HCT116 (cell line): ENCODE data around the gene ATG5. TPM values are rescaled to one million over a fixed set of nuclear protein-coding genes. Genes with fewer than 3 reads are reported as not detected.

Source experiments
- ATAC-seq: fragments of 200-7000 bp; cut with Tn5 transposase; 2 replicates; pipeline ENCODE4 v1.9.1; 2020; ENCODE audit warnings: mild to moderate bottlenecking, moderate library complexity
- BruUV-seq: library from RNA; stranded (reverse); fragments of 400-500 nt; replicated peaks from 2 replicates; lab custom pipeline; 2021; lab: Mats Ljungman, UMichigan
- CTCF ChIA-PET: fragments of 300-600 bp; sonication (Branson Sonifier 250); formaldehyde crosslinking; loops from one replicate; lab custom pipeline; 2021; ENCODE audit warnings: antibody characterized with exemption; lab: Charles Lee
- POLR2A ChIA-PET: fragments of 300-600, 350-600 bp; sonication (Branson Sonifier 250); formaldehyde crosslinking; loops from one replicate; lab custom pipeline; 2021; ENCODE audit warnings: antibody characterized with exemption; lab: Charles Lee
- RAD21 ChIA-PET, 2 experiments: fragments of 300-600 bp; sonication (Branson Sonifier 250); formaldehyde crosslinking; loops; one replicate each; lab custom pipeline; 2023; ENCODE audit warnings: low total read pairs in 2 of 2; ENCODE audit not compliant: uncharacterized antibody in 2 of 2, unreplicated experiment in 2 of 2, low non-redundant PET in 1 of 2; lab: Charles Lee
- DNase-seq: peaks from one replicate; pipeline ENCODE4 v3.0.0-alpha.2; 2010; ENCODE audit warnings: low read depth, low spot score
- H2AFZ ChIP-seq: fragments of 200-600 bp; shearing (Covaris generic), sonication (generic); 2 replicates; pipeline ENCODE4 v1.6.1; 2017; ENCODE audit warnings: low read depth, mixed run types, mixed read lengths, antibody characterized with exemption, low read length; ENCODE audit not compliant: poor library complexity, severe bottlenecking
- H3K27ac ChIP-seq: 2 replicates; pipeline ENCODE4 v1.5.1; 2012; ENCODE audit warnings: low read depth, low read length
- H3K27me3 ChIP-seq: fragments of 200-600 bp; sonication (generic); 2 replicates; pipeline ENCODE4 v1.6.1; 2016; ENCODE audit warnings: mixed run types, low read length, mixed read lengths; ENCODE audit not compliant: insufficient read depth
- H3K36me3 ChIP-seq, 2 experiments: fragments of 200-500 bp in 1 of 2; fragments of 200-600 bp in 1 of 2; sonication (Bioruptor generic) in 1 of 2; sonication (generic) in 1 of 2; 2 replicates each; pipeline versions ENCODE4 v1.5.1 to v1.6.1; 2014 to 2016; ENCODE audit warnings: low read length in 2 of 2, inconsistent platforms in 1 of 2, mixed read lengths in 1 of 2, mixed run types in 1 of 2; ENCODE audit not compliant: insufficient read depth in 2 of 2, control insufficient read depth in 1 of 2
- H3K4me1 ChIP-seq, 2 experiments: fragments of 200-600 bp in 1 of 2; sonication (generic) in 1 of 2; 2 replicates each; pipeline versions ENCODE4 v1.5.1 to v1.6.1; 2012 to 2017; ENCODE audit warnings: low read length in 2 of 2, inconsistent platforms in 1 of 2, mild to moderate bottlenecking in 1 of 2, mixed read lengths in 1 of 2, mixed run types in 1 of 2, moderate library complexity in 1 of 2; ENCODE audit not compliant: insufficient read depth in 2 of 2, control insufficient read depth in 1 of 2
- H3K4me2 ChIP-seq: fragments of 200-600 bp; sonication (generic); 2 replicates; pipeline ENCODE4 v1.6.1; 2017; ENCODE audit warnings: mixed run types, low read length, mixed read lengths
- H3K4me3 ChIP-seq, 2 experiments: fragments of 200-600 bp in 1 of 2; sonication (generic) in 1 of 2; replicated peaks in 1 of 2; 2 replicates each; pipeline ENCODE4 v1.5.1; 2011 to 2016; ENCODE audit warnings: low read length in 2 of 2, control low read depth in 1 of 2, low read depth in 1 of 2, mild to moderate bottlenecking in 1 of 2, mixed read lengths in 1 of 2, mixed run types in 1 of 2
- H3K79me2 ChIP-seq: fragments of 200-600 bp; sonication (generic); 2 replicates; pipeline ENCODE4 v1.6.1; 2017; ENCODE audit warnings: mild to moderate bottlenecking, mixed run types, low read length, moderate library complexity, mixed read lengths; ENCODE audit not compliant: insufficient read depth
- H3K9ac ChIP-seq: fragments of 200-600 bp; sonication (generic); 2 replicates; pipeline ENCODE4 v1.6.1; 2016; ENCODE audit warnings: low read length, mixed read lengths
- H3K9me2 ChIP-seq: fragments of 200-600 bp; sonication (generic), shearing (Covaris generic); 2 replicates; pipeline ENCODE4 v1.6.1; 2017; ENCODE audit warnings: mixed run types, mild to moderate bottlenecking, moderate library complexity; ENCODE audit not compliant: insufficient read depth
- H3K9me3 ChIP-seq, 2 experiments: fragments of 200-500 bp in 1 of 2; fragments of 200-600 bp in 1 of 2; sonication (Bioruptor generic) in 1 of 2; sonication (generic) in 1 of 2; 2 replicates each; pipeline ENCODE4 v1.6.1; 2014 to 2017; ENCODE audit warnings: low read length in 2 of 2, mixed read lengths in 2 of 2, inconsistent platforms in 1 of 2, low read depth in 1 of 2, mild to moderate bottlenecking in 1 of 2, mixed run types in 1 of 2, moderate library complexity in 1 of 2; ENCODE audit not compliant: control insufficient read depth in 1 of 2, insufficient read depth in 1 of 2
- H4K20me1 ChIP-seq: fragments of 200-600 bp; sonication (generic), shearing (Covaris generic); 2 replicates; pipeline ENCODE4 v1.6.1; 2017; ENCODE audit warnings: mixed run types, mild to moderate bottlenecking, moderate library complexity; ENCODE audit not compliant: insufficient read depth
- CBX3 ChIP-seq: IDR thresholded peaks from 2 replicates; pipeline ENCODE4 v1.6.1; 2012; ENCODE audit warnings: low read depth
- EGR1 ChIP-seq: IDR thresholded peaks from 2 replicates; pipeline ENCODE4 v1.6.1; 2012; ENCODE audit warnings: low read depth
- EZH2phosphoT487 ChIP-seq: fragments of 200-600 bp; IDR thresholded peaks from 2 replicates; pipeline ENCODE4 v1.6.1; 2018; ENCODE audit warnings: antibody characterized with exemption, borderline replicate concordance
- TCF7L2 ChIP-seq: IDR thresholded peaks from 2 replicates; pipeline ENCODE4 v1.7.0; 2011; ENCODE audit warnings: borderline replicate concordance, inconsistent platforms; ENCODE audit not compliant: insufficient read depth, insufficient read length; ENCODE audit errors: extremely low read depth
- intact Hi-C: fragments of 100-400 bp; cut with micrococcal nuclease; formaldehyde crosslinking; loops from 2 replicates; pipeline ENCODE4 v1.10.0; 2022
- total RNA-seq: library from RNA; stranded (reverse); gene quantifications from one replicate; pipeline ENCODE4 v1.2.1, GENCODE V29; 2021; ENCODE audit not compliant: unreplicated experiment
- TF ChIP-seq, protein P1 (sequence below): IDR thresholded peaks from 2 replicates; pipeline ENCODE4 v1.6.1; 2012

Gene ATG5
- total RNA-seq, 1 experiment from 2014 or later: 39.6 TPM

GRCh38 chr6:106257195-106257594, 68.4 kb downstream of the ATG5 start:
- ChIA-PET POLR2A (no interaction called here), CTCF (no interaction called here), RAD21 (no interaction called here)
- H2AFZ ChIP-seq: no peak overlapping the region
- H3K4me1 ChIP-seq: peaks cover 11 to 30% of the 10 kb centered on the region in 2 experiments; a peak in 3 of 4 replicates
- TF ChIP-seq, protein P1, sequence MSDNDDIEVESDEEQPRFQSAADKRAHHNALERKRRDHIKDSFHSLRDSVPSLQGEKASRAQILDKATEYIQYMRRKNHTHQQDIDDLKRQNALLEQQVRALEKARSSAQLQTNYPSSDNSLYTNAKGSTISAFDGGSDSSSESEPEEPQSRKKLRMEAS: no peak
- no peak for TF ChIP-seq EZH2phosphoT487
- no peak for TF ChIP-seq EGR1
- no peak for TF ChIP-seq CBX3
- no peak overlapping the region for H3K4me3 ChIP-seq
- ATAC-seq: 0 out of 2 replicates have a peak, but pooled peaks have one; percentile 42
- no peak overlapping the region for H3K27ac ChIP-seq
- no peaks in the 10 kb centered on the region for H3K9me3 ChIP-seq
- H3K27me3 ChIP-seq: no peaks in the 10 kb centered on the region
- H3K36me3 ChIP-seq: no peaks in the 10 kb centered on the region
- H4K20me1 ChIP-seq: peaks cover 12% of the 10 kb centered on the region; the same call in 1 of the 2 replicates
- DNase-seq: no peak
- peak overlapping the region; percentile 26 for H3K4me2 ChIP-seq
- intact Hi-C loops: no loop called here
- no TSS peak for BruUV-seq
- H3K9ac ChIP-seq: no peak overlapping the region
- peaks cover 65% of the 10 kb centered on the region for H3K79me2 ChIP-seq
- H3K9me2 ChIP-seq: no peaks in the 10 kb centered on the region

GRCh38 chr6:106256201-106256968, 69.2 kb downstream of the ATG5 start:
- Histone ChIP-seq H3K4me3 (no peak overlapping the region), H3K4me2 (no peak overlapping the region), H3K4me1 (peaks cover 11 to 30% of the 10 kb centered on the region in 2 experiments; a peak in 3 of 4 replicates), H3K79me2 (peaks cover 61% of the 10 kb centered on the region), H3K36me3 (no peaks in the 10 kb centered on the region), H3K27ac (no peak overlapping the region), H3K9ac (no peak overlapping the region), H3K9me3 (no peaks in the 10 kb centered on the region), H3K9me2 (no peaks in the 10 kb centered on the region), H4K20me1 (peaks cover 12% of the 10 kb centered on the region; the same call in 1 of the 2 replicates), H3K27me3 (no peaks in the 10 kb centered on the region), H2AFZ (no peak overlapping the region)
- CTCF ChIA-PET: no interaction called here
- ATAC-seq (no peak), DNase-seq (no peak)
- TF ChIP-seq TCF7L2: no peak
- TF ChIP-seq CBX3: no peak
- BruUV-seq: no TSS peak
- POLR2A ChIA-PET: no interaction called here
- RAD21 ChIA-PET: no interaction called here
- intact Hi-C loops: no loop called here
